Endothelial cell of umbilical vein (primary cell): Measurements from ENCODE around the gene PANX1.

Source experiments
- TF ChIP-seq, protein P1 (sequence below), 2 donors: IDR thresholded peaks; 1 replicate in 1 of 2; 2 replicates in 1 of 2; pipeline ENCODE4 v1.5.1; 2011; ENCODE audit warnings: low read length in 2 of 2, mild to moderate bottlenecking in 2 of 2, moderate library complexity in 2 of 2, control low read depth in 1 of 2, inconsistent platforms in 1 of 2, low read depth in 1 of 2; ENCODE audit not compliant: insufficient read depth in 1 of 2; ENCODE audit errors: extremely low read depth in 1 of 2
- TF ChIP-seq, protein P2 (sequence below): IDR thresholded peaks from 2 replicates; pipeline ENCODE4 v1.6.1; 2011; ENCODE audit not compliant: insufficient read depth, insufficient read length

DNA sequence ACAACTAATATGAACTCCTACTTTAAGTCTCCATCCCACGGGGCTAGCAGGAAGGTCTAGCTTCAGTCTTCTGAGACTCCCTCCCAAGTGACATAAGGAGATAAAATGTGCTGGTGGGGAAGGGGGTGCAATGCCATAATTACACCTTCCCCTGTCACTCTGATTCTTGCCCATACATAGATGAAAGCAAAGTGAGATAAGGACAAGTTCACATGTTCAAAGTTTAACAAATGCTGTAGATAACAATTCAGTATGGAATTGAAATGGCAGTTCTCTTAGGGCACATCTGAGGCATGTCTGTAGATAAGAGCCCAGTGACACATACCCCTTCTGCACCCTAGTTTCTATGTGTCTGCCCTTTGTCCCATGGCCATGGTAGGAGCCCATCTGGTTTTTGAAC is 38.2 kb upstream of the PANX1 start:
- TF ChIP-seq, protein P1, sequence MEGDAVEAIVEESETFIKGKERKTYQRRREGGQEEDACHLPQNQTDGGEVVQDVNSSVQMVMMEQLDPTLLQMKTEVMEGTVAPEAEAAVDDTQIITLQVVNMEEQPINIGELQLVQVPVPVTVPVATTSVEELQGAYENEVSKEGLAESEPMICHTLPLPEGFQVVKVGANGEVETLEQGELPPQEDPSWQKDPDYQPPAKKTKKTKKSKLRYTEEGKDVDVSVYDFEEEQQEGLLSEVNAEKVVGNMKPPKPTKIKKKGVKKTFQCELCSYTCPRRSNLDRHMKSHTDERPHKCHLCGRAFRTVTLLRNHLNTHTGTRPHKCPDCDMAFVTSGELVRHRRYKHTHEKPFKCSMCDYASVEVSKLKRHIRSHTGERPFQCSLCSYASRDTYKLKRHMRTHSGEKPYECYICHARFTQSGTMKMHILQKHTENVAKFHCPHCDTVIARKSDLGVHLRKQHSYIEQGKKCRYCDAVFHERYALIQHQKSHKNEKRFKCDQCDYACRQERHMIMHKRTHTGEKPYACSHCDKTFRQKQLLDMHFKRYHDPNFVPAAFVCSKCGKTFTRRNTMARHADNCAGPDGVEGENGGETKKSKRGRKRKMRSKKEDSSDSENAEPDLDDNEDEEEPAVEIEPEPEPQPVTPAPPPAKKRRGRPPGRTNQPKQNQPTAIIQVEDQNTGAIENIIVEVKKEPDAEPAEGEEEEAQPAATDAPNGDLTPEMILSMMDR (IDR thresholded peaks at IDR 0.05; ENCODE audit: extremely low read depth in 1 of 2, insufficient read depth in 1 of 2, low read depth in 1 of 2, low read length in 2 of 2): no peak
- TF ChIP-seq, protein P2, sequence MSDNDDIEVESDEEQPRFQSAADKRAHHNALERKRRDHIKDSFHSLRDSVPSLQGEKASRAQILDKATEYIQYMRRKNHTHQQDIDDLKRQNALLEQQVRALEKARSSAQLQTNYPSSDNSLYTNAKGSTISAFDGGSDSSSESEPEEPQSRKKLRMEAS: no peak
